Activated gamma-delta T cell treated with anti-CD3 and anti-CD28 coated beads, Interleukin-2, amount 50 U/mL, for 16 hours (primary cell): ENCODE results near the gene CYP4V2.
A peak's percentile ranks its signal among the peaks of the same experiment; 100 is the strongest.

Source experiments
- DNase-seq: peaks from one replicate; pipeline ENCODE4 v3.0.0-alpha.2; 2020; ENCODE audit warnings: low read depth

Gene CYP4V2

DNA sequence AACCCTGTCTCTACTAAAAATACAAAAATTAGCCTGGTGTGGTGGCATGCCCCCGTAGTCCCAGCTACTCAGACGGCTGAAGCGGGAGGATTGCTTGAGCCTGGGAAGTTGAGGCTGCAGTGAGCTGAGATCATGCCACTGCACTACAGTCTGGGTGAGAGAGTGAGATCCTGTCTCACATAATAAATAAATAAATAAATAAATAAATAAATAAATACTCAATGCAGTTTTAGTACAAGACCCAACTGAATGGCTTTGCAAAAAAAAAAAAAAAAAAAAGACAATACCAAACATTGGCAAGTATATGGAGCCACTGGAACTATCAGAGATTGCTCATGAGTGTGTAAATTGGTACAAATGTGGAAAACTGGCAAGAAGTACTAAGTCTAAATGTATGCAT, 3.3 kb upstream of the CYP4V2 start:
- DNase-seq, result no peak

DNA sequence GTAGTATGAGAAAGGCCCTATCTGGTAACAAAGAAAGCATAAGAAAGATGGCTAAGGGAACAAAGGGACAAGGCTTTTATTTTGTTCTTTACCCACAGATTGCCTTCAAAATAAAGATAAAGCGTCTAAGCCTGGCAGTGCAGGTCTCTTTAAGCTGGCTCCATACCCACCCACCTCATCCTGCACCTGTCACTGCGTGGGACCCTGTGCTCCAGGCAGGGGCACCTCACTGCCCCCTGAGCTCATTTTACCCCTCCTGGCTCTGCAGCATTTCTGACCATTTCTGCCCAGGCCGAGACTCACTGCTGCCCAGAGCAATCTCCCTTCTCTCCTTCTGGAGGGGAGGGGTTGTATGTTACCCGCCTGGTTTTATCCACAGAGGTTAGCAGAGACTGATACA, 1.7 kb upstream of the CYP4V2 start:
- no peak for DNase-seq

DNA sequence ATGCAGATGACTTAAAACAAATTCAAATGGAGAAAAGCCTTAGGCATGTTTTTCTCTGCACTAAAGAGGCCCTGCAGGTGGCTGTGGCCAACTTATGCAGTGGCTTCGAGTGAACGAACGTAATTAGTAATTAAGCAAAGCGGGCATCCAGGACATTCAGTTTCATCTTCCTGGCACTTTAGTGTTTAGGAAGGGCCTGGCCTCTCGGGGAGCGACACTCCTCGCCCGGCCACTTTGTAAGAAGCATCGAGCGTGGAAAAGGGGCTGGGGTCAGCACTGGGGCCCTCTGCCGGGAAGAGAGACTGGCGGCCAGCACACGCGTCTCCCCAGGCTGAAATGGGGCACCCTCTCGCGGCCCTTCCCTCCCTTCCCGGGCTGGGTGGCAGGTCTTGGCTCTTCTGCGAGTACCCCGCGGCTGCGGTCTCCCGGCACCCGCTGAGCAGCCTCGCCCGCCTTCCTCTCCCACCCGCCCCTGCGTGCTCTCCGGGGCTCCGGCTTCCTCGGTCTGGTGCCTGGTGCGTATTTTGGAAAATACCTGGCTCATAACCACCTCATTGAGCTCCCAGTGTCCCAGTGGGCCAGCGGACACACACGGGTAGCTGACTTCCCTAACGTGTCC, 677 bp upstream of the CYP4V2 start:
- DNase-seq, result peak; percentile 21

DNA sequence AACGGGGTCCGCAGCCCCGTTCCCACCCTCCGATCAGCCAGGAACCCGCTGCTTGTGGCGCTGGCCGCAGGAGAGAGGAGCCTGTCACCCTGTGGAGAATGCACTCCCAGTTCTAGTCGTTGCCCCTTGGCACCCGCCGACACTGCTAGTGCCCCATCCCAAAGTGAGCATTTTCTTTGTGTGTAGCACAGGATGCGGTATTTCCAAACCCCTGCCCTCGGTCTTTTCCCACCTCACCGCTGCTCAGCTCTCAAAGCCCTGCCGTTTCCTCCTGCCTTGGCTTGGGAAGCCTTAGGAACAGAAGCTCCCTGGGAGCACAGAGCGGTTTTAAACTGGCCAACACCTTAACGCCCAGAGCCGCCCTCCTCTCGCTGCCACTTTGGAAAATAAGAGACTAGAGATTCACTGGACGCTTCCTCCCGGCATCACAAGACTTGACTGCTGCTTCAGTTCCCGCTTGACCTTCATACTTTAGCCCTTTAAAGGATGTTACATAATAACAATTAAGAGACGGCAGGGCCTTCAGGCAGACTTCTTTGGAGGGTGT, 772 bp downstream of the CYP4V2 start:
- no peak for DNase-seq

DNA sequence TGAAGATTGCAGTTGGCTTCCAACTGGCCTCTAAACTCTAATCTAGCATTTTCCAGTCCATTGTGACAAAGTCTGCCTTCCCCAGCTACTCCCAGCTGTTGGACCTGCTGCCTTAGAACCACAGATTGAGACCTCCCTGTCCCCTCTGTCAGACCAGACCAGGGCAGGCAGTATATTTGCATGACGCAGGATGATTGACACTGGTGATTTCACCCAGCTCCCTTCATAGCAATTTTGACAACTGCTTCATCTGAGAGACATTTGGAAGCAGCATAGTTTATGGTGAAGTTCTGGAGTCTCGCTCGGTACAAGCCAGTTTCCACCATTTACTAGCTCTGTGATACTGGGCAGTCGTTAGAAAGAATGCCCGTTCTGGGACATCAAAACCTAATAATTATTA, 2.5 kb downstream of the CYP4V2 start:
- no peak for DNase-seq

DNA sequence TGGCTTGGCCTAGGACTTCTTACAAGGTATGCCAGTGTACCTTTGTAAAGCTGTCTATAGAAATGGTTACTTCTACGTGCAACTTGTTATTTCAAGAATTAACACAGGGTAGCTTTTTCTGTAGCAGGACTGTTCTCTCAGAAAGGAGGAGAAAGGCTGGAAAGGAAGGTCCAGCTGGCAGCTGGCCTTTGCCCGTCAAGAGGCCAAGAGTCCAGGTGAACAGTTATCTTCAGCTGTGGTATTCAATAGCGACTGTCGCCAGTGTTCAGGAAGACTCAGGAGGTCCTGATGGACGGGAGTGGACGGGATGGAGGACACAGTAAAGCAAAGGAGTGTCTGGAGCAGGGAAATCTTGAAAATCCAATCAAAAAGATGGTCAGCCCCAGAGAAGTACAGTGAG, 4.7 kb downstream of the CYP4V2 start:
- no peak for DNase-seq

DNA sequence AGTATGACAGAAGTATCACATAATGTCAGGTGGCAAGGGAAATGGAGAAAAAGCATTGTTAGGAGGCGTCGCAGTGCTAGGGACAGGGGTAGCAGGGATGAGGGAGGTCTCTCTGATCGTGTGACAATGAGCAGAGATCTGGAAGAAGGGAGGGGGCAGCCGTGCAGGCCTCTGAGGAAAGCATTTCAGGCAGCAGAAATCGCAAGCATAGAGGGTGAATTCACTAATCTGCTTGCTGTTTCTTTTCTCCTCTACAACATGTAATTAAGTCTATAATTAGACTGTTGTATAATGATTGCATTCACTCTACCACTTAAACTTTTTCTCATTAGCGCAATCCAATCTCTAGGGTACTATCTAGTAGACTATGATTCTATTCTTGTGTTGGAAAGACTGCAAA, 9.1 kb downstream of the CYP4V2 start:
- no peak for DNase-seq

DNA sequence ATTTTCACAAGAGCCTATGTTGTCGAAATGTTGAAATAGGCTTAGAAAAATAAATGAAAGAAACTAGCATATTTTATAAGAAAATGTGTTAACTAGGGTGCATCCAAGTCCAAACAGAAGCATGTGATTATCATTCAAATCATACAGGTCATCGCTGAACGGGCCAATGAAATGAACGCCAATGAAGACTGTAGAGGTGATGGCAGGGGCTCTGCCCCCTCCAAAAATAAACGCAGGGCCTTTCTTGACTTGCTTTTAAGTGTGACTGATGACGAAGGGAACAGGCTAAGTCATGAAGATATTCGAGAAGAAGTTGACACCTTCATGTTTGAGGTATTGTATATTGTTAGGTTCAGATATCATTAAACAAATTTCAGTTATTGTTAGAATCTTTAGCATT, 9.6 kb downstream of the CYP4V2 start:
- DNase-seq, result no peak

DNA sequence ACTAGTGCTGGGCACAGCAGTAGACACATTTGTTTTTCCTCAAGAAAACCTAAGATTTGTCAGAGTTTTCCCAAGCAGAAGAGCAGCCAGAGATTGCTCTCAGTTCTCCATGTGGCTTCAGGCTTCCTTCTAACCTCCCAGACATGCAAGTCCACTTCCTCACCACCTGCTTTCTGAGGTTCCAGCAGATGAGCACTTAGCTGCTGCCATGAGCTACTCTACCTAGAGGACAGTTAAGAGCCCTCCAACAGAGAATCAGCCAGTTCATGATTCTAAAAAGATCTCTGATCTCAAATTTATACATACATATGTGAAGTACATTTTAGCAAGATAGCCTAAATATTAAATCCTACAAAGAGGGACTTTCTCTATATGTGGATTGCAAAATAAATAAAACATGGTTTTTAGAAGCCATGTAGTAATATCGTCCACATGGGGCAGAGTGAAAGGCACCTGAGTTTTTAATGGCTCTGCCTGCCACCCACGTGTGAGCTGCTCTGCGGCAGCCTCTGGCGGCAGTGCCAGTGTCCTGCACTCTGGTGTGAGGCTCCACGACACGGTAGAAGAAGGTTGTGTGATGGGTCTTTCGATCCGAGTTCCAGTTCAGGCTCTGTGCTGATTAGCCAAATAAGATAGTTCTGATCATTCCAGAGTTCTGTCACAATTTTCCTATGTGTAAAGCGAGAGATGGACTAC, 10.3 kb downstream of the CYP4V2 start:
- DNase-seq, result peak; percentile 27

DNA sequence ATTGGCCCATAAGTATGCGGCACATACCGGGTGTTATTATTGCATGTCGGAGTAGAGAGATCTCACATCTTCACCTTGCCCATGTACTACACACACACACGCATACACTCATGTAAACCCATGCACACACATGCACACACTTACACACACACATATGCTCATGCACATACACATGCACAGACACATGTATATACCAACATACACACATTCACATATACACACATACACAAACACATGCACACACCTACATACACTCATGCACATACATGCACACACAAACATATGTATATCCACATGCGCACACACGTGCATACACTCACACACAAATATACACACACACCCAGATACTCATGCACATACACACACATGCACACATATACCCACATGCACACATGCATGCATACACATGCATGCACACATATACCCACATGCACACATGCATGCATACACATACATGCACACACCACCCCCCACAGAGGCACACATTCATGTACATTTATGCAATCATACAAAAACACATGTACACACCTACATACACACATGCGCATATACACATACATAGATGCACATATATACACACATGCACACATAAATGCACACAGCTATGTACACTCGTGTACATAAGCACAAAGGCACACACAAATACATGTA, 11.2 kb downstream of the CYP4V2 start:
- no peak for DNase-seq

DNA sequence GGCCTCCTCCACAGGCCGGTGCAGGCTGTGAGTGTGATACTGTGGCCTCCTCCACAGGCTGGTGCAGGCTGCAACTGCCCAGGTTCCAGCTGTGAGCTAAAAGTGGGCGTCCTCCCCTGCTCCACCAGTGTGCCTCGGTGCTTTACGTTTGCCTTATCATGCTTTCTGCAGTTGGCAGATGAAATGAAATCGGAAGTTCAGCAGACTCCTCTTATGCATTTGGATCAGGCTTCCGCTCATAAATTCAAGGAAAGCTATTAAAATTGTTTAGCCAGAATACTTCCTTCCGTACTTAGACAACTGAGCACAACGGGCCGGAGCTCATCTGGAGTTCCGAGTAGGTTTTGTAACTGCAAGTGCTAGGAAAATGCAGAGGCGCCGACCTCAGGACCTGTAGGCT, 12.0 kb downstream of the CYP4V2 start:
- no peak for DNase-seq

DNA sequence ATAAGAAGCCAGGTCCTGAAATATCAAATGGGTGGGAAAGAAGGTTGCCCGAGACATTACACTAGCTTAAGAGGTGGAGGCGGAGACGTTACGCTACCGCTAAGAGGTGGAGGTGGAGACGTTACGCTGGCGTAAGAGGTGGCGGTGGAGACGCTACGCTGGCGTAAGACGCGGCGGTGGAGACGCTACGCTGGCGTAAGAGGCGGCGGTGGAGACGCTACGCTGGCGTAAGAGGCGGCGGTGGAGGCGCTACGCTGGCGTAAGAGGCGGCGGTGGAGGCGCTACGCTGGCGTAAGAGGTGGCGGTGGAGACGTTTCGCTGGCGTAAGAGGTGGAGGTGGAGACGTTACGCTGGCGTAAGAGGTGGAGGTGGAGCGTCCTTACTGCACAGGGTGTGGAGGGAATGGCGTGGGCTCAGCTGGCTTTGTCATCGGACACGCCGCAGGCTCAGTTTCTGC, 12.8 kb downstream of the CYP4V2 start:
- no peak for DNase-seq

DNA sequence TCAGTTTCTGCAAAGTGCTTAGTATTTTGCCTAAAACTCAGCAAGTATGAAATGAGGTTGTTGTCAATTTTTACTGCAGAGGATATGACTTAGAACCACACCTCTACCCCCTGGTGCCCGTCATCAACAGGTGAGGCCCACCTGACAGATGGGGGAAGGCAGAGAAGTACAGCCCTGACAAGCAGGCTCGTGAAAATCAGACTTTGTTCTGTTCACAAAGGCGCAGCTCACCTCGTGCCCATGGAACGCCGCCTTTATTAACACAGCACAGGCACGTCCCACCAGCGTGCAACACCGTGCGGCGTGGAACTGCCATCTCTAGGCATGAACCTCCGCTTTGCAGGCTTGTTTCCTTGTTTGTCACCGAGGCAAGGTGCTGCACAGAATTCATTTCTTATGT, 13.3 kb downstream of the CYP4V2 start:
- no peak for DNase-seq

DNA sequence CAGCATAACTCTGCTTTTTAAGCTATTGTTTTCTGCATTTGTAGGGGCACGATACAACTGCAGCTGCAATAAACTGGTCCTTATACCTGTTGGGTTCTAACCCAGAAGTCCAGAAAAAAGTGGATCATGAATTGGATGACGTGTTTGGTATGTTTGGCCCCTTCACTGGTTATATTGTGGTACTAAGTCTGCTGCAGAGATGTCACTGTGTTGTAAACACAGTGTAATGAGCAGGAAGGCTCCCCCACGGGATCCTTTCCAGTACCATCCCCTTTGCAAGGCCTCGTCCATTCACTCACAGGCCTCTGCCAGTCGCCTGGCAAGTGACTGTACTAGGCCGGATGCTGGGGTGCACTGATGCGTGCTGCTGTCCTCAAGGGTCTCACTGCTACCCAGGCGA, 13.8 kb downstream of the CYP4V2 start:
- no peak for DNase-seq

DNA sequence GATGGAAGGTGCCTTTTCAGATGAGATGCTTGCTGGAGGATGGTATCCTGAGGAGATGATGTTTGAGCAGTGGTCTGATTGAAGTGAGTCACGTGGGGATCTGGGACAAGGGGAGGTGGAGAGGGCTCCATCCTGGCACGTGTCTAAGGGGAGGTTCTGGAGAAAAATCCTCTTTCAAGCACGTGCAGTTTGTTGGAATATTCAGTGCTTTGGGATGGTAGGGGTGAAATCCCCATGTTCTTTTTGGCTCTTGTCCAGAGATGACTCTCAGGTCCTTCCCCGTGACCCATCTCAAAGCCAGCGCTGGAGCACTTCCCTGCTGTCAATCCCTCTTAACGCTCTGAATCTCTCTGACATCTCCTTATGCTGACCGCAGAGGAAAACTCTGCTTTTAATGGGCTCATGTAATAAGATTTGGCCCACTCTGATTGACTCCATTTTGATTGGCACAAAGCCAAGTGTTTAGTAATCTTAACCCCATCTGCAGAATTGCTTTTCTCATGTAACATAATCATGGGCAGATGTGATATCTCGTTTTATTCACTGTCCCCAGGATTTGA, 25.2 kb downstream of the CYP4V2 start:
- no peak for DNase-seq

DNA sequence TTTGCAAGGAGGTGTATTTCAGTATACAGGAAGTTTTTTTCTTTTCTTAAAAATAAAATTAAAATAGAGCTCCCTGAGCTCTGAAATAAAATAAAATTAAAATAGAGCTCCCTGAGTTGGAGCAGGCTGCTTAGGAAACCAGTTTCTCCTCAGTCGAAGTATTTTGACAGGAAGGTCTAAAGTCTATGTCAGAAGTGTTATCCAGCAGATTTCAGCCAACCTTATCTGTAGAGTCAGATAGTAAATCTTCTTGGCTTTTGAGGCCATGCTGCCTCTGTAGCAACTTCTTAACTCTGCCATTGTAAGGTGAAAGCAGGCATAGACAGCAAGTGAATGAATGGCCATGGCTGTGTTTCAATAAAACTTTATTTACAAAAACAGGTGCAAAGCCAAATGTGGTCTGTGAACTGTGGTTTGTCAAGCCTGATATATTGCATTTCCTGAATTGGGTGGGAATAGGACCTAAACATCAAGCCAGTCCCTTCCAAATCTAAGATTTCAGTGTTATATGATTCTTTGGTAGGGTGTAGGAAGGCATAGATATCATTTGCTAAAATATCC, 26.4 kb downstream of the CYP4V2 start:
- no peak for DNase-seq

DNA sequence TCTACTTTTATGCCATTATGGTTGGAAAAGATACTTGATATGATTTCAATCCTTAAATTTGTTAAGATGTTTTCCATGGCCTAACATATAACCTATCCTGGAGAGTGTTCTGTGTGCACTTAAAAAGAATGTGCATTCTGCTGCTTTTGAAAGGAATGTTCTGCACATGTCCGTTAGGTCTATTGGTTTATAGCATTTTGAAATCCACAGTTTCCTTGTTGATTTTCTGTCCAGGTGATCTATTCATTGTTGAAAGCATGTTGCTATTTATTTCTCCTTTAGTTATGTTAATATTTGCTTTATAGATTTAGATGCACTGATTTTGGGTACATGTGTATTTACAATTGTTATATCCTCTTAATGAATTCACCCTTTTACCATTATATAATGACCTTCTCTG, 30.3 kb downstream of the CYP4V2 start:
- DNase-seq, result no peak

DNA sequence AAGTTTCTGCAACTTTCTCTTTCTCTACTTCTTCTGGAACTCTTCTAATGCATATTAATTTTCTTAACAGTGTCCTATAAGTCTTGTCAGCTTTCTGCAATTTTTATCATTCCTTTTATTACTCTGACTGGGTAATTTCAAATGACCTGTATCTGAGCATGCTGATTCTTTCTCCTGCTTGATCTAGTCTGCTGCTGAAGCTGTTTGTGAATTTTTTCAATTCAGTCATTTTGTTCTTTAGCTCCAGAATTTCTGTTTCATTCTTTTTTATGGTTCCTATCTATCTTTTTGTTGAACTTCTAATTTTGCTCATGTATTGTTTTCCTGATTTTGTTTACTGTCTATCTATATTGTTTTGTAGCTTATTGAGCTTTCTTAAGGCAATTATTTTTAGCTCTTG, 34.5 kb downstream of the CYP4V2 start:
- DNase-seq, result no peak

DNA sequence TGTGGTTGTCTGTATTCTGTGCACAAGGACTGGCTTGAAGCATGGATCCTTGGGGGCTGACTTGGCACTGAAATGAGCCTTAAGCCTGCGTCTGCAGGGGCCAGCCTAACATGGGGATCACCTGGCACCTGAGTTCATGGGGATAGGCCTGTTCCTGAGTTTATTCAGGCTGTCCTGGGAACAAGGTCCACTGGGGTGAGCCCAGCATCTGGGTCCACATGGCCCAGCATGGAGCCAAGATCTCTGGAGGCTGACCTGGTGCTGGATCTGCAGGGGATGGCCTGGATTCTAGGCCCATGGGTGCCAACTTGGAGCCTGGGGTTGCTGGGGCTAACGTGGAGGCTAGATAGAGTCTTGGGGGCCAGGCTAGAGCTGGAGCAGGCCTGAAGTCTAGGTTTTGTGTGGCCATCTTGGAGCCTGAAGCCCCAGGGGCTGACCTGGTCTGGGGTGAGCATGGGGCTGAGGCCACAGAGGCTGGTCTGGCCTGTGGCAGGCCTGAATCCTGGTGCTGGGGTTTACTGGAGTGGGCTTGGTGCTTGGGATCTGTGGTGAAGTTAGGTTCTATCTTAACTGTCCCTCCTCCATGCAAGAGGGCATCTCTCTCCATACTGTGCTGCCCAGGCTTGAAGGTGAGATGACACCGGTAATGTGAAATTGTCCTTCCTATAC, 35.3 kb downstream of the CYP4V2 start:
- no peak for DNase-seq

DNA sequence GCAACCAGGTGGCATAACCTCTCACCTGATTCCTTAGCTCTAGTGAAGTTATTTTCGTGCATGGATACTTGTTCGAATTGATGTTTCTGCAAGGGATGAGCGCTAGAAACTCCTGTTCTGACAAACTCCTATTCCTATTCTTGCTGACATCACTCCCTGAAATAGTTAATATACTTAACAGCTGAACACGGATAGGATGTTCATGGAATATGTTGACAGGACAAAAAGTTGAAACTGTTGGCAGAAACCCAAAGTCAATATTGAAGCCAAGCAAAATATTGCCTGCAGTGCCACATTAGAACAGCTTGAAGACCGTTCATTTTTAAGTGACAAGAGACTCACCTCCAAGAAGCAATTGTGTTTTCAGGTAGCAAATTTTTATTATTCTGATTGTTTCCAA, 35.9 kb downstream of the CYP4V2 start, which contains the start of gene KLKB1:
KLKB1 (plus strand) TSS at position 287 of the 400 bp plus-strand sequence. CDS start 689 bp downstream, outside the sequence.
- no peak for DNase-seq

DNA sequence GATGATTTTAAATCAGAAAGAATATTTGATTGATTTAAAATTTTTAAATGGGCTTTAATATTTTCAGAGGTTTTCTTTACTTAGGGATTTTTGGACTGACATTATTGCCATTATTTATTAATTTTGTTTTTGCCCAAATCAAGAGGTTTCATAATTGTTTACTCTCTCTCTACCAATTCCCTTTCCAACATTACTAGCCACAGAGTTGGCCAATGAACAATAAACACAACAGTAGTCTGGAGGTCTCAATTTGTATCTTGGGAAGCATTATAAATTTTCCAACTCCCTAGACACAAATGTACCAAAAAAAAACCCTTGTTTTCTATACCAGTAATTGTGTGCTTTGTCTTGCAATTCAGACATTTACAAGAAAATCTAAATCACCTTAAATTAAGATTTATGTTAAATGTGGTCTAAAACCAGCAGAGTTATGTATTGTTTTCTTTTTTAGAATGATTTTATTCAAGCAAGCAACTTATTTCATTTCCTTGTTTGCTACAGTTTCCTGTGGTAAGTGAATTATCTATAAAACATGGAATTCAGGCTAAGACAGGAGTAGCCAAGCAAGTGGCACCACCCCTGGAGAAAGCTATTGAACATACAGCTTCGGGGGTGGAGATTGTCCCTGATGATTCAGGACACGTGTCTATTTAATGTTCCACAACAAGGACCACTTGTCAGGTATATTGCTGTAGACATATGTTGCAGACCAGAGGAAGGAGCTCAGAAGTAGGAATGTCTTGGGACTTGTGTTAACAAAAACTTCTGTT, 36.6 kb downstream of the CYP4V2 start:
- no peak for DNase-seq
